ENCODE measurements around the gene ETS1. TPM values are rescaled to one million over a fixed set of nuclear protein-coding genes. Genes with fewer than 3 reads are reported as not detected.

Gene ETS1
- total RNA-seq, 2 experiments from 2014 or later = 203 to 466 TPM

DNA sequence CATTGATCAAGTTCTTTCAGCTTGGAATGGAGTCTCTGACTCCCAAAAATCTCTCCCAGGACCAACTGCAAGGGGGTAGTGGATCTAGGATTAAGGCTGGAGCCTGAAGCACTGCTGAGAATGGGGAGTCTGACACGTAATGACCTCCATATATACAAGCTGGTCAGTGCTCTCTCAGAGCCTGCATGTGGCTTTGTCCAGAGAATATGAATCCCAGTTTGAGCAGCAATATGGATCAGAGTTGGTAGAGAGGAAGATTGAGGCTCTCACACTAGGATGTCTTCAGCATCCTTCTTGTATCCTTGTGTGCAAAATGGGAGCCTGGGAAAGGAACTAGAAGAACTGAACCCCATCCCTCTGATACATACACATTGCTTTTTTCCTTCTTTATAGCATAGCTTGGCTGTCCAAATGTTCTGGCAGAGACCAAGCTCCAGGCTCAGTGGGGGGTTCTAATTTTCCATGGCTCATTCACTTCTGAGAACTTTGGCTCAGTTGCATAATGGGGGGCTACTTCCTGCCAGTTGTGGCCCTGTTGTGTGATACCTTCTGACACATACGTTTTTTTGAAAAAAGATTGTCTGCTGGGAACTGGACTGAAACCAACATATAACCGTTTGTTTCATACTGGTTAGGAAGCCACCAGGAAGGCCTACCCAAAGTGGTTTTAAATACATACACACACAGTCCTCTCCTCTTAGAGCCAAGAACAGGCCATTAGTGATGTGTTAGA, 138.2 kb downstream of the ETS1 start:
- CTCF ChIA-PET (ENCODE audit: unreplicated experiment) = no interaction called here
- no peaks in the 10 kb centered on the region for H3K79me2 ChIP-seq (ENCODE audit: insufficient read depth, low read depth, low read length)
- no TSS peak for BruUV-seq (replicated peaks)
- intact Hi-C loops (cut with micrococcal nuclease; ENCODE audit: unreplicated experiment) = no loop called here
- no peak overlapping the region for H3K4me3 ChIP-seq (ENCODE audit: low read depth, low read length, poor library complexity, severe bottlenecking)
- H3K9me3 ChIP-seq (ENCODE audit: low read length) = no peaks in the 10 kb centered on the region
- H3K36me3 ChIP-seq (ENCODE audit: insufficient read depth, low read length) = peaks cover 9% of the 10 kb centered on the region; the same call in 1 of the 2 replicates
- H3K4me2 ChIP-seq (ENCODE audit: low read length) = no peak overlapping the region
- POLR2A ChIA-PET = interaction anchor here (0.5 to 0.6 kb wide), 2 partner anchors 41 to 94 kb away, joined by 4 to 5 read pairs; no protein-coding TSS in a partner anchor
- no peaks in the 10 kb centered on the region for H3K9me2 ChIP-seq (ENCODE audit: insufficient read depth, low read length)
- no peaks in the 10 kb centered on the region for H4K20me1 ChIP-seq (ENCODE audit: insufficient read depth, low read length)
- TF ChIP-seq, protein P1, sequence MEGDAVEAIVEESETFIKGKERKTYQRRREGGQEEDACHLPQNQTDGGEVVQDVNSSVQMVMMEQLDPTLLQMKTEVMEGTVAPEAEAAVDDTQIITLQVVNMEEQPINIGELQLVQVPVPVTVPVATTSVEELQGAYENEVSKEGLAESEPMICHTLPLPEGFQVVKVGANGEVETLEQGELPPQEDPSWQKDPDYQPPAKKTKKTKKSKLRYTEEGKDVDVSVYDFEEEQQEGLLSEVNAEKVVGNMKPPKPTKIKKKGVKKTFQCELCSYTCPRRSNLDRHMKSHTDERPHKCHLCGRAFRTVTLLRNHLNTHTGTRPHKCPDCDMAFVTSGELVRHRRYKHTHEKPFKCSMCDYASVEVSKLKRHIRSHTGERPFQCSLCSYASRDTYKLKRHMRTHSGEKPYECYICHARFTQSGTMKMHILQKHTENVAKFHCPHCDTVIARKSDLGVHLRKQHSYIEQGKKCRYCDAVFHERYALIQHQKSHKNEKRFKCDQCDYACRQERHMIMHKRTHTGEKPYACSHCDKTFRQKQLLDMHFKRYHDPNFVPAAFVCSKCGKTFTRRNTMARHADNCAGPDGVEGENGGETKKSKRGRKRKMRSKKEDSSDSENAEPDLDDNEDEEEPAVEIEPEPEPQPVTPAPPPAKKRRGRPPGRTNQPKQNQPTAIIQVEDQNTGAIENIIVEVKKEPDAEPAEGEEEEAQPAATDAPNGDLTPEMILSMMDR (conservative IDR thresholded peaks at IDR 0.05; ENCODE audit: low read length) = no peak
- TF ChIP-seq EZH2phosphoT487 (IDR thresholded peaks at IDR 0.05; ENCODE audit: borderline replicate concordance, low read depth, low read length) = no peak
- no peak overlapping the region for H2AFZ ChIP-seq (ENCODE audit: low read length)
- no peak overlapping the region for H3K27ac ChIP-seq (ENCODE audit: low read depth, low read length, poor library complexity, severe bottlenecking)
- no peak for DNase-seq (ENCODE audit: low spot score)
- peaks cover 5% of the 10 kb centered on the region for H3K4me1 ChIP-seq (ENCODE audit: insufficient read depth, low read length, poor library complexity, severe bottlenecking)

DNA sequence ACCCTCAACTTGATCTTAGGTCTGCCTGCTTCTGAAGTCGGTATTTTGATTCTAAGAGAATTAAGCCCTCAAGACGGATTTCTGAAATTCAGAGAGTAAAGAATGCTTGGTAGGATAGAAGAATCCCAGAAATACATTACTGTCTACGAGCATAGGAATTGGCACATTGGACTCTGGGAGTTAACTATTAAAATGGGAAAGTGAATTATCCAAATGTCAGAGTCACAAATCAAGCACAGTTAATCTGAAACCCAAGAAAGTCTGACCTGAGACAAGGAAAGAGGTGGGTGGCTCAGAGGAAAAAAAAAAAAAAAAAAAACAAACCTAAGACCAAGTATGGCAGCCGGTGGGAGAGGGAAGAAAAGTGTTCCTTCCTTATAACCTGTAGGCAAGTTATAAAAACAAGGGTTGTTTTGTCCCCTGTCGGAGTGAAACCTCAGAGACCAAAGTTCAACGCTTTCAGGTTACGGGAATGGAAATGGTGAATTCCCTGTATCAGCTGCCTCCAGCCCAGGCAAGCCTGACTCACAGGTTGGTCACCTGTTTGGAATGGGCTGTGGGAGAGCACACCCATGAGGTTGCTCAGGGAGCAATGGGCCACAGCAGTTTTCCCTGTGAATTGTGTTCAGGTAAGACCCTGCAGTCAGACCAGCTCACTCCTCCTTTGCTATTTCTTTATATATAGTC, 139.0 kb downstream of the ETS1 start:
- DNase-seq (ENCODE audit: low spot score) = no peak
- no TSS peak for BruUV-seq (replicated peaks)
- Histone ChIP-seq H3K4me1 (ENCODE audit: insufficient read depth, low read length, poor library complexity, severe bottlenecking) (peaks cover 5% of the 10 kb centered on the region), H3K4me3 (ENCODE audit: low read depth, low read length, poor library complexity, severe bottlenecking) (no peak overlapping the region), H3K79me2 (ENCODE audit: insufficient read depth, low read depth, low read length) (no peaks in the 10 kb centered on the region), H4K20me1 (ENCODE audit: insufficient read depth, low read length) (no peaks in the 10 kb centered on the region), H2AFZ (ENCODE audit: low read length) (no peak overlapping the region), H3K27ac (ENCODE audit: low read depth, low read length, poor library complexity, severe bottlenecking) (no peak overlapping the region), H3K9me3 (ENCODE audit: low read length) (peaks cover 4% of the 10 kb centered on the region; the same call in 1 of the 2 replicates), H3K36me3 (ENCODE audit: insufficient read depth, low read length) (0 out of 2 replicates have a peak, but pooled peaks cover 2% of the 10 kb centered on the region), H3K9me2 (ENCODE audit: insufficient read depth, low read length) (no peaks in the 10 kb centered on the region), H3K4me2 (ENCODE audit: low read length) (no peak overlapping the region)
- TF ChIP-seq, protein P1 (conservative IDR thresholded peaks at IDR 0.05; ENCODE audit: low read length) = no peak
- TF ChIP-seq EZH2phosphoT487 (IDR thresholded peaks at IDR 0.05; ENCODE audit: borderline replicate concordance, low read depth, low read length) = no peak
- ChIA-PET POLR2A (no interaction called here), CTCF (ENCODE audit: unreplicated experiment) (no interaction called here)
- intact Hi-C loops (cut with micrococcal nuclease; ENCODE audit: unreplicated experiment) = no loop called here
